ENCODE data around the gene HDAC9. TPM values are rescaled to one million over a fixed set of nuclear protein-coding genes. Genes with fewer than 3 reads are reported as not detected.

HDAC9 gene
- total RNA-seq, 4 donors from 2014 or later, result 1.2 to 8.0 (median 1.6) TPM

- no peaks in the 10 kb centered on the region for H3K9me3 ChIP-seq
- no peak overlapping the region for H3K4me3 ChIP-seq
- TF ChIP-seq, protein P1, sequence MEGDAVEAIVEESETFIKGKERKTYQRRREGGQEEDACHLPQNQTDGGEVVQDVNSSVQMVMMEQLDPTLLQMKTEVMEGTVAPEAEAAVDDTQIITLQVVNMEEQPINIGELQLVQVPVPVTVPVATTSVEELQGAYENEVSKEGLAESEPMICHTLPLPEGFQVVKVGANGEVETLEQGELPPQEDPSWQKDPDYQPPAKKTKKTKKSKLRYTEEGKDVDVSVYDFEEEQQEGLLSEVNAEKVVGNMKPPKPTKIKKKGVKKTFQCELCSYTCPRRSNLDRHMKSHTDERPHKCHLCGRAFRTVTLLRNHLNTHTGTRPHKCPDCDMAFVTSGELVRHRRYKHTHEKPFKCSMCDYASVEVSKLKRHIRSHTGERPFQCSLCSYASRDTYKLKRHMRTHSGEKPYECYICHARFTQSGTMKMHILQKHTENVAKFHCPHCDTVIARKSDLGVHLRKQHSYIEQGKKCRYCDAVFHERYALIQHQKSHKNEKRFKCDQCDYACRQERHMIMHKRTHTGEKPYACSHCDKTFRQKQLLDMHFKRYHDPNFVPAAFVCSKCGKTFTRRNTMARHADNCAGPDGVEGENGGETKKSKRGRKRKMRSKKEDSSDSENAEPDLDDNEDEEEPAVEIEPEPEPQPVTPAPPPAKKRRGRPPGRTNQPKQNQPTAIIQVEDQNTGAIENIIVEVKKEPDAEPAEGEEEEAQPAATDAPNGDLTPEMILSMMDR (IDR thresholded peaks at IDR 0.05), result no peak
- TF ChIP-seq POLR2A (IDR thresholded peaks at IDR 0.05), result no peak
- H3K4me1 ChIP-seq, result no peaks in the 10 kb centered on the region
- 59 to 79% methylated on average over 5 of the region's 5 CpGs for WGBS, 2 donors
- peaks cover 0 to 6% (median 0%) of the 10 kb centered on the region in 3 donors for H3K36me3 ChIP-seq
- H3K27me3 ChIP-seq, result no peaks in the 10 kb centered on the region
- DNase-seq, result no peak
- no peak overlapping the region for H3K27ac ChIP-seq
- intact Hi-C loops (cut with DNase I), result no loop called here
Measured at GRCh38 chr7:18647582-18647981, 152.0 kb downstream of the HDAC9 start.

DNA sequence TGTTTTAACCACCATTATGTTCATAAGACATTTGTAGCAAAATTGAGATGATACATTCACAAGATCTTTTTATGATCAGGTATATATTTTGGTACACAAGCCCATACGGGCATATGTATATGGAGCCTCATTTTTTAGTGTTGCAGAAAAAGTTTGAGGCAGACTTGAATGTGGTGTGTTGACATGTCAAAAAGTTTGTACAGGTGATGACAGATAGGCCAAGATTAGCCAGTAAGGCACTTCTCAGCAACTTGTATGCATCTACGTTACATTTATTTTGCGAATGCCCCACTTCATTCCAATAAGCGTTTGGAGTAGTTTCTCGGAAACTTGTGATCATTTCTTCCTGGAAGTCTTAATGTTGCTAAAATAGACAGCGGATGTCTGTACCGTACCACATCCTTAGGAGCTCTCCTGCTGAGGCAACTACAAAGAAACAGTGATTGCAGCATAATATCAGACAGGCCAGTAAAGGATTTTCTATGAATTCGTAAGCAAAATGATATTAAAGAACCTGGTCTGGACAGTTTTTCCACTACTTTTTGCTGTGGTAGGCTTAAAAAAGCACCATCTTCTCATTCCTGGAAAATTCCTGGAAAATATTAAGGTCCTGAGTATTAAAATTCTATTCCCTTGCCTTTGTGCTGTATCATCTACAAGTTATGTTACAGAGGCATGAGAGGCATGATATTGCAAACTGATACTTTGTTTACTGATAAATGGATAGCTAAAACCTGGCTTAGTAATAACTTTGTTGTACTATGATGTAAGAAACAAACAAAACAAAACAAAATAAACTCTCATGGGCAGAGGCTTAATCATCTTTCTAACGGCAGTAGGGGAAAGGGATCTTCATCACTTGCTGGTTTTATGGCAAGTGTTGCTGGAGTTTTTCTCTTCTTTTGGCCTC is 153.6 kb downstream of the HDAC9 start:
- peaks cover 0 to 6% (median 0%) of the 10 kb centered on the region in 3 donors for H3K36me3 ChIP-seq
- TF ChIP-seq, protein P1 (IDR thresholded peaks at IDR 0.05), result no peak
- no peak for TF ChIP-seq POLR2A (IDR thresholded peaks at IDR 0.05)
- no peak overlapping the region for H3K4me3 ChIP-seq
- H3K9me3 ChIP-seq, result no peaks in the 10 kb centered on the region
- no peak overlapping the region for H3K27ac ChIP-seq
- intact Hi-C loops (cut with DNase I), result no loop called here
- no peaks in the 10 kb centered on the region for H3K27me3 ChIP-seq
- 84 to 89% methylated on average over 9 of the region's 9 CpGs for WGBS, 2 donors
- no peaks in the 10 kb centered on the region for H3K4me1 ChIP-seq
- DNase-seq, result no peak

DNA sequence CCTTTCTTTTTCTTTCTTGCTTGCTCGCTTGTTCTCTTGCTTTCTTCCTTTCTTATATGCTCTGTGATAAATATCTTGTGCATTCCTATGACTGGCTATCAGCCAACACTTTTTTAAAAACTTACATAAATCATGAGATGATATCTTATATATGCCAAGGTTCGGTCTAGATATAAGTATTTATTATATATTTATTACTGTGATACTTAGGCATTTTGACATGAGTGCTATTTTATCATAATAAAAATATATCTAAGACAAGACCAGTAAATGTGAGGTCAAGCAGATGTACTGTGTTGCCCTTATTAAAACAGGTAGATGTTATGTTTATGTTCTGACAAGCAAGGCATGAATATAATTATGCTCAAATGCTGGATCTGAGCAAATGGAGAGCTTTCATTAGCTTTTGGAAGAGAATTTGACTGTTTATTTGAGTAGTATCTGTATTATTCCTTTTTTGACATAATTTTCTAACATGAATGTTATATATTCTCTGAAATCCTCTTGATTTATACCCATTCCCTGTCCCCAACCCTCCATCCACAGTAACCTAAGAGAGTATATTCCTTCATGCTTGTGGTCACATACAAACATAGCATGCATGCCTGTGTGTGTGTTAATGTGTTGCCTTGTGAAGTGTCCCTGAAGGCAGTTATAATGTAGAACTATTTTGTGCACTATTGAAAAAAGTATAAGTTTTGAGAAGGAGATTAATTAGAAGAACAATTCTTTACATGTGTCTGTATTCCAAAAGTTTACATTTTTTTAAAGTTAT is 158.0 kb downstream of the HDAC9 start:
- Histone ChIP-seq H3K4me1 (no peaks in the 10 kb centered on the region), H3K4me3 (no peak overlapping the region), H3K9me3 (no peaks in the 10 kb centered on the region), H3K36me3 (no peaks in the 10 kb centered on the region), H3K27me3 (no peaks in the 10 kb centered on the region), H3K27ac (no peak overlapping the region)
- intact Hi-C loops (cut with DNase I), result no loop called here
- TF ChIP-seq POLR2A (IDR thresholded peaks at IDR 0.05), result no peak
- TF ChIP-seq, protein P1 (IDR thresholded peaks at IDR 0.05), result no peak
- 73 to 79% methylated on average over 2 of the region's 2 CpGs for WGBS, 2 donors
- DNase-seq, result no peak

GRCh38 chr7:18654709-18655108 is 159.2 kb downstream of the HDAC9 start:
- H3K27ac ChIP-seq, result no peak overlapping the region
- 75 to 78% methylated on average over 9 of the region's 9 CpGs for WGBS, 2 donors
- no peaks in the 10 kb centered on the region for H3K4me1 ChIP-seq
- H3K9me3 ChIP-seq, result no peaks in the 10 kb centered on the region
- no peak for DNase-seq
- H3K36me3 ChIP-seq, result no peaks in the 10 kb centered on the region
- H3K27me3 ChIP-seq, result no peaks in the 10 kb centered on the region
- H3K4me3 ChIP-seq, result no peak overlapping the region
- TF ChIP-seq, protein P1 (IDR thresholded peaks at IDR 0.05), result no peak
- TF ChIP-seq POLR2A (IDR thresholded peaks at IDR 0.05), result no peak
- intact Hi-C loops (cut with DNase I), result no loop called here

DNA sequence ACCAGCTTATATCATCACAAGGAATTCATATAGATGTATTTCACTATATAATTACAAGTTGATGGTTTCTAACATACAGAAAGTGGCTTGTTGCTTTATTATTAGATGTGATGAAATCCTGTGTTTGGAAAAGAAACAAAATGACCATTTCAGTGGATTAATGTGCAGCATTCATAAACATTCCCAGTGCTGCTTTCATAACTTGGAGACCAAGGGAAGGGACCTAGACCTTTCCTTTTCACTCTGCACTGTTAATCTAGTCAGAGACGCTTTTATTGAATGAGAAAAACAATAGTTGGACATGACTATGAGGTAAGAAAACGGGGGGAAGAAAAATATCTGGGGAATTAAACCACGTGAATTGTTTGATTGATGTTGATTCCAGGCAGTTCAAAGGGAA is 160.0 kb downstream of the HDAC9 start:
- no peak overlapping the region for H3K4me3 ChIP-seq
- no peaks in the 10 kb centered on the region for H3K36me3 ChIP-seq
- DNase-seq, result no peak
- H3K9me3 ChIP-seq, result no peaks in the 10 kb centered on the region
- no peaks in the 10 kb centered on the region for H3K27me3 ChIP-seq
- H3K4me1 ChIP-seq, result no peaks in the 10 kb centered on the region
- 17 to 25% methylated on average over 3 of the region's 3 CpGs for WGBS, 2 donors
- intact Hi-C loops (cut with DNase I), result no loop called here
- TF ChIP-seq, protein P1 (IDR thresholded peaks at IDR 0.05), result no peak
- TF ChIP-seq POLR2A (IDR thresholded peaks at IDR 0.05), result no peak
- H3K27ac ChIP-seq, result no peak overlapping the region
